Body of pancreas (tissue), 4 donors: ENCODE measurements around the gene MACROH2A2.
A peak's percentile ranks its signal among the peaks of the same experiment; 100 is the strongest.

Experiments
- POLR2A ChIP-seq, 3 donors: fragments of 450-650 bp; IDR thresholded peaks; one replicate each; pipeline ENCODE4 v1.6.1; 2016; ENCODE audit warnings: antibody characterized with exemption in 3 of 3, mild to moderate bottlenecking in 2 of 3
- TF ChIP-seq, protein P1 (sequence below), 7 experiments: fragments of 450-650 bp in 4 of 7; fragments of 200-600 bp in 3 of 7; sonication (generic) in 3 of 7; IDR thresholded peaks; one replicate each; pipeline ENCODE4 v1.5.1; 2016 to 2019; ENCODE audit warnings: antibody characterized with exemption in 7 of 7

DNA sequence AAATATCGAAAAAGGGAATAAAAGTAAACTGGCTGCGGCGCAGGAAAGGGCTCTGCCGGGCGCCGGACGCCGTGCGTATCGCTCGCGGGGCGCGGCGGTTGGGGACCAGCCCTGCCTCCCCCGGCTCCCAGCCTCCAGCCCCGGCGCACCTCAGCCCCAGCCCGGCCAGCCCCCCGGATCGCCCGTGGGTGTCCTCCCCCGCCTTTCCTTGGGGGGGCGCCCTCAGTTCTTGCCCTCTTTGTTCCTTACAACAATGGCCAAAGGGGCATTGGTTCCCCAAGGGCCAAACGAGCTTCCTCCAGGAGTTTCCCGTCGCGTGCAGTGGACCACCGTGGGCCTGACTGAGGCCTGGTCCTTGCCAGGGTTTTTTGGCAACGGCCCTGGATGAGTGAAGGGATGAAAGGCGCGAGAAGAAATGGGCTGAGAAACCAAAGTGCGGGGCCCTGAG, 1.2 kb downstream of the MACROH2A2 start:
- TF ChIP-seq, protein P1, sequence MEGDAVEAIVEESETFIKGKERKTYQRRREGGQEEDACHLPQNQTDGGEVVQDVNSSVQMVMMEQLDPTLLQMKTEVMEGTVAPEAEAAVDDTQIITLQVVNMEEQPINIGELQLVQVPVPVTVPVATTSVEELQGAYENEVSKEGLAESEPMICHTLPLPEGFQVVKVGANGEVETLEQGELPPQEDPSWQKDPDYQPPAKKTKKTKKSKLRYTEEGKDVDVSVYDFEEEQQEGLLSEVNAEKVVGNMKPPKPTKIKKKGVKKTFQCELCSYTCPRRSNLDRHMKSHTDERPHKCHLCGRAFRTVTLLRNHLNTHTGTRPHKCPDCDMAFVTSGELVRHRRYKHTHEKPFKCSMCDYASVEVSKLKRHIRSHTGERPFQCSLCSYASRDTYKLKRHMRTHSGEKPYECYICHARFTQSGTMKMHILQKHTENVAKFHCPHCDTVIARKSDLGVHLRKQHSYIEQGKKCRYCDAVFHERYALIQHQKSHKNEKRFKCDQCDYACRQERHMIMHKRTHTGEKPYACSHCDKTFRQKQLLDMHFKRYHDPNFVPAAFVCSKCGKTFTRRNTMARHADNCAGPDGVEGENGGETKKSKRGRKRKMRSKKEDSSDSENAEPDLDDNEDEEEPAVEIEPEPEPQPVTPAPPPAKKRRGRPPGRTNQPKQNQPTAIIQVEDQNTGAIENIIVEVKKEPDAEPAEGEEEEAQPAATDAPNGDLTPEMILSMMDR (IDR thresholded peaks at IDR 0.05) = peak in 4 of 7 experiments; percentile 10 to 21 (median 14)
- TF ChIP-seq POLR2A (IDR thresholded peaks at IDR 0.05) = no peak
